ENCODE measurements around the gene PCDH17.

- TF ChIP-seq CTCF (IDR thresholded peaks at IDR 0.05) (no peak), POLR2A (IDR thresholded peaks at IDR 0.05) (no peak), EP300 (IDR thresholded peaks at IDR 0.05) (no peak)
Measured at GRCh38 chr13:57582032-57582431, 49.5 kb upstream of the PCDH17 start.
